HepG2 (cell line): ENCODE measurements around the gene ITGAX. TPM values are rescaled to one million over a fixed set of nuclear protein-coding genes. Genes with fewer than 3 reads are reported as not detected.

Source experiments
- ARHGAP35 ChIP-seq: sonication (generic); formaldehyde crosslinking; IDR thresholded peaks from 2 replicates; pipeline ENCODE4 v1.9.0; 2022; ENCODE audit warnings: mild to moderate bottlenecking, inconsistent platforms, moderate library complexity, missing genetic modification reagents, borderline replicate concordance
- CCAR2 ChIP-seq: fragments of 200-400 bp; formaldehyde crosslinking; optimal IDR thresholded peaks from 2 replicates; pipeline ENCODE3; 2018; ENCODE audit warnings: low read depth, mild to moderate bottlenecking, low read length, moderate library complexity
- ELF3 ChIP-seq: IDR thresholded peaks from 2 replicates; pipeline ENCODE4 v1.6.1; 2016; ENCODE audit warnings: missing genetic modification reagents, missing compliant biosample characterization
- ESRRA ChIP-seq: sonication (generic); formaldehyde crosslinking; IDR thresholded peaks from 2 replicates; pipeline ENCODE4 v1.5.1; 2020; ENCODE audit warnings: mild to moderate bottlenecking, low read depth, missing genetic modification reagents
- ETS1 ChIP-seq: sonication (generic); formaldehyde crosslinking; IDR thresholded peaks from 2 replicates; pipeline ENCODE4 v1.4.0; 2020; ENCODE audit warnings: missing genetic modification reagents
- FOXC1 ChIP-seq: sonication (generic); formaldehyde crosslinking; IDR thresholded peaks from 2 replicates; pipeline ENCODE4 v1.8.0; 2022; ENCODE audit warnings: mild to moderate bottlenecking, missing genetic modification reagents, borderline replicate concordance
- JUND ChIP-seq: sonication (generic); formaldehyde crosslinking; IDR thresholded peaks from 2 replicates; pipeline ENCODE4 v1.8.0; 2022; ENCODE audit warnings: mild to moderate bottlenecking, missing genetic modification reagents
- KAT2B ChIP-seq: fragments of 150-350 bp; IDR thresholded peaks from 2 replicates; pipeline ENCODE4 v1.6.1; 2014; ENCODE audit warnings: low read depth, low read length, borderline replicate concordance
- KMT2A ChIP-seq: sonication (generic); formaldehyde crosslinking; IDR thresholded peaks from 2 replicates; pipeline ENCODE4 v1.4.0; 2020; ENCODE audit warnings: missing genetic modification reagents
- MAFF ChIP-seq: IDR thresholded peaks from 2 replicates; pipeline ENCODE4 v1.6.1; 2011; ENCODE audit warnings: low read depth, low read length, improper control_type of control experiment
- MAZ ChIP-seq, 2 experiments: sonication (generic) in 1 of 2; formaldehyde crosslinking in 1 of 2; IDR thresholded peaks; 2 replicates each; pipeline versions ENCODE4 v1.5.0 to v1.6.1; 2012 to 2020; ENCODE audit warnings: low read depth in 2 of 2, mild to moderate bottlenecking in 2 of 2, borderline replicate concordance in 1 of 2, improper control_type of control experiment in 1 of 2, low read length in 1 of 2, missing genetic modification reagents in 1 of 2, moderate library complexity in 1 of 2
- MEIS2 ChIP-seq: sonication (generic); formaldehyde crosslinking; IDR thresholded peaks from 2 replicates; pipeline ENCODE4 v1.9.0; 2021; ENCODE audit warnings: mild to moderate bottlenecking, missing genetic modification reagents
- PHF21A ChIP-seq: sonication (generic); formaldehyde crosslinking; IDR thresholded peaks from 2 replicates; pipeline ENCODE4 v1.5.0; 2020; ENCODE audit warnings: mild to moderate bottlenecking, missing genetic modification reagents
- PITX1 ChIP-seq: sonication (generic); formaldehyde crosslinking; IDR thresholded peaks from 2 replicates; pipeline ENCODE4 v1.5.1; 2020; ENCODE audit warnings: mild to moderate bottlenecking, missing genetic modification reagents
- RARA ChIP-seq: IDR thresholded peaks from 2 replicates; pipeline ENCODE4 v1.6.1; 2016; ENCODE audit warnings: missing genetic modification reagents, missing compliant biosample characterization
- RXRB ChIP-seq: IDR thresholded peaks from 2 replicates; pipeline ENCODE4 v1.6.1; 2016; ENCODE audit warnings: borderline replicate concordance, missing genetic modification reagents, missing compliant biosample characterization
- SIX4 ChIP-seq: sonication (generic); formaldehyde crosslinking; IDR thresholded peaks from 2 replicates; pipeline ENCODE4 v1.4.0; 2020; ENCODE audit warnings: missing genetic modification reagents
- TARDBP ChIP-seq: sonication (generic); formaldehyde crosslinking; IDR thresholded peaks from 2 replicates; pipeline ENCODE4 v1.8.0; 2022; ENCODE audit warnings: mild to moderate bottlenecking, missing genetic modification reagents
- ZFP36L2 ChIP-seq: sonication (generic); formaldehyde crosslinking; IDR thresholded peaks from 2 replicates; pipeline ENCODE4 v1.4.0; 2020; ENCODE audit warnings: missing genetic modification reagents
- ZFY ChIP-seq: sonication (generic); formaldehyde crosslinking; IDR thresholded peaks from 2 replicates; pipeline ENCODE4 v1.4.0; 2020; ENCODE audit warnings: missing genetic modification reagents
- ZMYM4 ChIP-seq: sonication (generic); formaldehyde crosslinking; IDR thresholded peaks from 2 replicates; pipeline ENCODE4 v1.8.1; 2023; ENCODE audit warnings: mild to moderate bottlenecking, missing genetic modification reagents
- ZNF569 ChIP-seq: sonication (generic); formaldehyde crosslinking; IDR thresholded peaks from 2 replicates; pipeline ENCODE4 v1.5.0; 2020; ENCODE audit warnings: mild to moderate bottlenecking, missing genetic modification reagents, moderate library complexity, borderline replicate concordance
- ZNF572 ChIP-seq: sonication (generic); formaldehyde crosslinking; IDR thresholded peaks from 2 replicates; pipeline ENCODE4 v1.5.1; 2020; ENCODE audit warnings: mild to moderate bottlenecking, missing genetic modification reagents
- ZNF670 ChIP-seq: sonication (generic); formaldehyde crosslinking; IDR thresholded peaks from 2 replicates; pipeline ENCODE4 v1.8.0; 2022; ENCODE audit warnings: mild to moderate bottlenecking, missing genetic modification reagents, borderline replicate concordance
- polyA plus RNA-seq, 8 experiments: library from polyadenylated mRNA; depleted of rRNA in 3 of 8; stranded (reverse) in 7 of 8; unstranded in 1 of 8; fragments of >200 nt; fragmentation: Illumina TruSeq in 4 of 8; extraction: Trizol in 4 of 8; gene quantifications; 2 replicates each; pipeline versions ENCODE4 v1.2.1 to v1.2.3, GENCODE V29; 2011 to 2016; ENCODE audit warnings: low read depth in 4 of 8, missing spikeins in 1 of 8, mixed read lengths in 1 of 8; ENCODE audit not compliant: insufficient read depth in 1 of 8
- total RNA-seq, 5 experiments: library from RNA; depleted of rRNA; stranded (reverse); fragments of >200 nt; fragmentation: Illumina TruSeq; extraction: Trizol; gene quantifications; 2 replicates each; pipeline ENCODE4 v1.2.3, GENCODE V29; 2016; ENCODE audit warnings: low read depth in 1 of 5
- TF ChIP-seq, protein P1 (sequence below): sonication (generic); formaldehyde crosslinking; IDR thresholded peaks from 2 replicates; pipeline ENCODE4 v1.4.0; 2020; ENCODE audit warnings: low read depth, mild to moderate bottlenecking, missing genetic modification reagents
- TF ChIP-seq, protein P2 (sequence below): sonication (generic); formaldehyde crosslinking; conservative IDR thresholded peaks from 2 replicates; pipeline ENCODE4 v1.4.0; 2020; ENCODE audit warnings: missing genetic modification reagents

The ITGAX gene
- total and polyA plus RNA-seq, 2 of the 13 experiments (the other 11 are each of a cell fraction or from before 2014, with no cell fraction given): 0.32 TPM; not detected in 1

DNA sequence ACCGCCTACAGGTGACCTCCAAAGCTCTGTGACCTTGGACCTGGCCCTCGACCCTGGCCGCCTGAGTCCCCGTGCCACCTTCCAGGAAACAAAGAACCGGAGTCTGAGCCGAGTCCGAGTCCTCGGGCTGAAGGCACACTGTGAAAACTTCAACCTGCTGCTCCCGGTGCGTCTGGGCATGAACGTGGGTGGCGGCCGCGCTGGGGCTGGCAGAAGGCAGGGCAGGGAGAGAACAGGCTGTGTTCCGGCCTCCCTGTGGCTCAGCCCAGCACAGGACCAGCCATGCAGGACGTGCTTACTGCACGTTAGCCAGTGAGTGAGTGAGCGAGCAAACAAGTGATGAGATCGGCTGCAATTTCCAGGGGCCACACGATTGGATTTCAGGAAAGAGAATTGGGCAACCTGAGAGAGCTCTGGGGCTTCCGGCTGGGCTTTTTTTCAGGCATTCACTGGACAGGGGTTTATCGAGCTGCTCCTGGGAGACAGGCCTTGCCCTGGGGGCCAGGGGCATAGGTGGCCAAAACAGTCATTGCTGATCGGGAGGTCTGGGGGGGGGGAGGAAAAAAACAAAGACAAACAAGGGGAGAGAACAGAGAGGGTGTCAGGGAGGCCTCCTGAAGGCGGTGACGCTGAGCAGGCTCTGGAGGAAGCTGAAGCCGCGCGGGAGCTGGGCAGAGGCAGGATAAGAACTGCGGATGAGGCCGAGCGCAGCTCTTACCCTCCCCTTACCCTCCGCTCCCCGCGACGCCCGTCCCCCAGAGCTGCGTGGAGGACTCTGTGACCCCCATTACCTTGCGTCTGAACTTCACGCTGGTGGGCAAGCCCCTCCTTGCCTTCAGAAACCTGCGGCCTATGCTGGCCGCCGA is 16.9 kb downstream of the ITGAX start (continued):
- TF ChIP-seq TARDBP (CRISPR knock-in tag) (peak; percentile 53; the same call in 1 of the 2 replicates), MAFF (no peak), JUND (CRISPR knock-in tag) (peak; percentile 42; the same call in 1 of the 2 replicates), ZNF670 (CRISPR knock-in tag) (peak; percentile 96), ZFY (CRISPR knock-in tag) (peak; percentile 63), ZMYM4 (CRISPR knock-in tag) (0 out of 2 replicates have a peak, but pooled peaks have one; percentile 25), KMT2A (CRISPR knock-in tag) (peak; percentile 20; the same call in 1 of the 2 replicates), ZNF569 (CRISPR knock-in tag) (0 out of 2 replicates have a peak, but pooled peaks have one; percentile 74), SIX4 (CRISPR knock-in tag) (no peak), MAZ (IDR thresholded peaks at IDR 0.05; ENCODE audit: borderline replicate concordance, low read depth, low read length) (no peak), MAZ (CRISPR knock-in tag; IDR thresholded peaks at IDR 0.05; ENCODE audit: low read depth) (no peak), MEIS2 (CRISPR knock-in tag) (peak; percentile 36; the same call in 1 of the 2 replicates), RXRB (peak; percentile 49; the same call in 1 of the 2 replicates), ETS1 (CRISPR knock-in tag) (0 out of 2 replicates have a peak, but pooled peaks have one; percentile 82), ZFP36L2 (CRISPR knock-in tag) (no peak), ELF3 (CRISPR knock-in tag) (peak; percentile 57; the same call in 1 of the 2 replicates), PHF21A (peak; percentile 49; the same call in 1 of the 2 replicates), ZNF572 (CRISPR knock-in tag) (0 out of 2 replicates have a peak, but pooled peaks have one; percentile 13), ESRRA (CRISPR knock-in tag) (peak; percentile 98), PITX1 (CRISPR knock-in tag) (0 out of 2 replicates have a peak, but pooled peaks have one; percentile 55), ARHGAP35 (no peak), CCAR2 (no peak), RARA (CRISPR knock-in tag) (peak; percentile 64), KAT2B (no peak), FOXC1 (CRISPR knock-in tag) (0 out of 2 replicates have a peak, but pooled peaks have one; percentile 49)
- TF ChIP-seq, protein P1, sequence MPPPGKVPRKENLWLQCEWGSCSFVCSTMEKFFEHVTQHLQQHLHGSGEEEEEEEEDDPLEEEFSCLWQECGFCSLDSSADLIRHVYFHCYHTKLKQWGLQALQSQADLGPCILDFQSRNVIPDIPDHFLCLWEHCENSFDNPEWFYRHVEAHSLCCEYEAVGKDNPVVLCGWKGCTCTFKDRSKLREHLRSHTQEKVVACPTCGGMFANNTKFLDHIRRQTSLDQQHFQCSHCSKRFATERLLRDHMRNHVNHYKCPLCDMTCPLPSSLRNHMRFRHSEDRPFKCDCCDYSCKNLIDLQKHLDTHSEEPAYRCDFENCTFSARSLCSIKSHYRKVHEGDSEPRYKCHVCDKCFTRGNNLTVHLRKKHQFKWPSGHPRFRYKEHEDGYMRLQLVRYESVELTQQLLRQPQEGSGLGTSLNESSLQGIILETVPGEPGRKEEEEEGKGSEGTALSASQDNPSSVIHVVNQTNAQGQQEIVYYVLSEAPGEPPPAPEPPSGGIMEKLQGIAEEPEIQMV (CRISPR knock-in tag): no peak
- TF ChIP-seq, protein P2, sequence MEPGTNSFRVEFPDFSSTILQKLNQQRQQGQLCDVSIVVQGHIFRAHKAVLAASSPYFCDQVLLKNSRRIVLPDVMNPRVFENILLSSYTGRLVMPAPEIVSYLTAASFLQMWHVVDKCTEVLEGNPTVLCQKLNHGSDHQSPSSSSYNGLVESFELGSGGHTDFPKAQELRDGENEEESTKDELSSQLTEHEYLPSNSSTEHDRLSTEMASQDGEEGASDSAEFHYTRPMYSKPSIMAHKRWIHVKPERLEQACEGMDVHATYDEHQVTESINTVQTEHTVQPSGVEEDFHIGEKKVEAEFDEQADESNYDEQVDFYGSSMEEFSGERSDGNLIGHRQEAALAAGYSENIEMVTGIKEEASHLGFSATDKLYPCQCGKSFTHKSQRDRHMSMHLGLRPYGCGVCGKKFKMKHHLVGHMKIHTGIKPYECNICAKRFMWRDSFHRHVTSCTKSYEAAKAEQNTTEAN (CRISPR knock-in tag): 0 out of 2 replicates have a peak, but pooled peaks have one; percentile 41
